ENCODE measurements around the gene IFI16.

GRCh38 chr1:158998037-158998780 is 11.5 kb upstream of the IFI16 start:
- no peak for TF ChIP-seq YY1 (IDR thresholded peaks at IDR 0.05; ENCODE audit: insufficient read depth, insufficient read length)
- no peak for TF ChIP-seq ZNF274 (IDR thresholded peaks at IDR 0.05; ENCODE audit: low read depth, low read length)

Data from NT2/D1 (cell line).